GM12878 (cell line): ENCODE measurements around the gene LANCL2.
A peak's percentile ranks its signal among the peaks of the same experiment; 100 is the strongest.

ENCODE experiments used
- BRCA1 ChIP-seq: IDR thresholded peaks from 2 replicates; pipeline ENCODE4 v1.6.1; 2011; ENCODE audit warnings: low read depth, low read length, improper control_type of control experiment
- CTCF ChIP-seq, 3 experiments: IDR thresholded peaks in 2 of 3; conservative IDR thresholded peaks in 1 of 3; 2 replicates each; pipeline ENCODE4 v1.5.1; 2011; ENCODE audit warnings: low read depth in 3 of 3, low read length in 3 of 3, mild to moderate bottlenecking in 3 of 3, control low read depth in 2 of 3, moderate library complexity in 2 of 3, inconsistent platforms in 1 of 3, mixed read lengths in 1 of 3; ENCODE audit not compliant: control insufficient read depth in 2 of 3, insufficient read depth in 1 of 3; ENCODE audit errors: extremely low read depth in 1 of 3
- EP300 ChIP-seq, 2 experiments: fragments of 150-350 bp in 1 of 2; IDR thresholded peaks; 2 replicates each; pipeline ENCODE4 v1.6.1; 2011 to 2012; ENCODE audit warnings: low read depth in 2 of 2, low read length in 2 of 2, borderline replicate concordance in 1 of 2, improper control_type of control experiment in 1 of 2, inconsistent platforms in 1 of 2; ENCODE audit not compliant: control insufficient read depth in 1 of 2
- FOXM1 ChIP-seq: IDR thresholded peaks from 2 replicates; pipeline ENCODE4 v1.6.1; 2012; ENCODE audit warnings: low read depth, mild to moderate bottlenecking, inconsistent platforms, low read length, moderate library complexity
- LARP7 ChIP-seq: fragments of 450-650 bp; IDR thresholded peaks from 2 replicates; pipeline ENCODE4 v1.6.1; 2017; ENCODE audit warnings: mild to moderate bottlenecking
- POLR2A ChIP-seq: IDR thresholded peaks from 2 replicates; pipeline ENCODE4 v1.6.1; 2011; ENCODE audit warnings: low read depth, mild to moderate bottlenecking, low read length
- PRDM15 ChIP-seq: fragments of 450-650 bp; formaldehyde crosslinking; IDR thresholded peaks from 2 replicates; pipeline ENCODE4 v1.4.0; 2020; ENCODE audit warnings: mild to moderate bottlenecking, moderate library complexity
- RAD51 ChIP-seq: fragments of 450-650 bp; IDR thresholded peaks from 2 replicates; pipeline ENCODE4 v1.6.1; 2016; ENCODE audit warnings: moderate library complexity, mild to moderate bottlenecking, inconsistent platforms
- SP1 ChIP-seq: IDR thresholded peaks from one replicate; pipeline ENCODE4 v1.6.1; 2011; ENCODE audit warnings: low read depth, low read length
- TARDBP ChIP-seq: IDR thresholded peaks from 2 replicates; pipeline ENCODE4 v1.6.1; 2016; ENCODE audit warnings: borderline replicate concordance
- TCF12 ChIP-seq: IDR thresholded peaks from 2 replicates; pipeline ENCODE4 v1.6.1; 2011; ENCODE audit warnings: low read depth, mild to moderate bottlenecking, low read length
- ZZZ3 ChIP-seq: IDR thresholded peaks from 2 replicates; pipeline ENCODE4 v1.6.1; 2011; ENCODE audit warnings: low read depth; ENCODE audit not compliant: control insufficient read depth, insufficient read length
- TF ChIP-seq, protein P1 (sequence below): fragments of 450-650 bp; IDR thresholded peaks from 2 replicates; pipeline ENCODE4 v1.6.1; 2017; ENCODE audit warnings: mild to moderate bottlenecking, low read depth, inconsistent platforms; ENCODE audit not compliant: poor library complexity, severe bottlenecking

GRCh38 chr7:55415173-55415778 lies 50.1 kb downstream of the LANCL2 start:
- TF ChIP-seq TARDBP (no peak), LARP7 (no peak), RAD51 (no peak), BRCA1 (no peak), TCF12 (no peak), FOXM1 (no peak), ZZZ3 (no peak), CTCF (IDR thresholded peaks at IDR 0.05 in 2 of 3, conservative IDR thresholded peaks at IDR 0.05 in 1 of 3; ENCODE audit: control insufficient read depth in 2 of 3, extremely low read depth in 1 of 3, insufficient read depth in 1 of 3, low read depth in 3 of 3, low read length in 3 of 3) (peak; percentile 64 to 76 (median 65)), SP1 (no peak), EP300 (IDR thresholded peaks at IDR 0.05; ENCODE audit: borderline replicate concordance in 1 of 2, control insufficient read depth in 1 of 2, low read depth in 2 of 2, low read length in 2 of 2) (no peak), POLR2A (no peak), PRDM15 (CRISPR knock-in tag) (no peak)
- TF ChIP-seq, protein P1, sequence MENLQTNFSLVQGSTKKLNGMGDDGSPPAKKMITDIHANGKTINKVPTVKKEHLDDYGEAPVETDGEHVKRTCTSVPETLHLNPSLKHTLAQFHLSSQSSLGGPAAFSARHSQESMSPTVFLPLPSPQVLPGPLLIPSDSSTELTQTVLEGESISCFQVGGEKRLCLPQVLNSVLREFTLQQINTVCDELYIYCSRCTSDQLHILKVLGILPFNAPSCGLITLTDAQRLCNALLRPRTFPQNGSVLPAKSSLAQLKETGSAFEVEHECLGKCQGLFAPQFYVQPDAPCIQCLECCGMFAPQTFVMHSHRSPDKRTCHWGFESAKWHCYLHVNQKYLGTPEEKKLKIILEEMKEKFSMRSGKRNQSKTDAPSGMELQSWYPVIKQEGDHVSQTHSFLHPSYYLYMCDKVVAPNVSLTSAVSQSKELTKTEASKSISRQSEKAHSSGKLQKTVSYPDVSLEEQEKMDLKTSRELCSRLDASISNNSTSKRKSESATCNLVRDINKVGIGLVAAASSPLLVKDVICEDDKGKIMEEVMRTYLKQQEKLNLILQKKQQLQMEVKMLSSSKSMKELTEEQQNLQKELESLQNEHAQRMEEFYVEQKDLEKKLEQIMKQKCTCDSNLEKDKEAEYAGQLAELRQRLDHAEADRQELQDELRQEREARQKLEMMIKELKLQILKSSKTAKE: no peak
